OCI-LY1 (cell line): Measurements from ENCODE around the gene LIN54.
"Not testable (repeated sequence)": the region's sequence is repeated elsewhere in the genome, so short reads cannot be mapped to it uniquely, and the experiment has no call there.

Experiments used
- H2AFZ ChIP-seq: fragments of 200-600 bp; sonication (generic), shearing (Covaris generic); 2 replicates; pipeline ENCODE4 v1.6.0; 2014; ENCODE audit warnings: antibody characterized with exemption, mild to moderate bottlenecking, low read length
- H3F3A ChIP-seq: fragments of 200-600 bp; sonication (generic), shearing (Covaris generic); 2 replicates; pipeline ENCODE4 v1.6.0; 2014; ENCODE audit warnings: mild to moderate bottlenecking, antibody characterized with exemption, low read length, moderate library complexity; ENCODE audit not compliant: insufficient read depth
- H3K27ac ChIP-seq: fragments of 200-600 bp; sonication (generic); 2 replicates; pipeline ENCODE4 v1.5.1; 2014; ENCODE audit warnings: low read length, mixed run types, mild to moderate bottlenecking, low read depth; ENCODE audit not compliant: poor library complexity, severe bottlenecking
- H3K27me3 ChIP-seq: fragments of 200-600 bp; sonication (generic); 2 replicates; pipeline ENCODE4 v1.6.0; 2014; ENCODE audit warnings: antibody characterized with exemption, mild to moderate bottlenecking, low read length, moderate library complexity; ENCODE audit not compliant: insufficient read depth
- H3K36me3 ChIP-seq: fragments of 200-600 bp; sonication (generic); 2 replicates; pipeline ENCODE4 v1.6.1; 2014; ENCODE audit warnings: mild to moderate bottlenecking, antibody characterized with exemption, low read length, moderate library complexity, mixed read lengths; ENCODE audit not compliant: insufficient read depth
- H3K4me1 ChIP-seq: fragments of 200-600 bp; sonication (generic); 2 replicates; pipeline ENCODE4 v1.5.1; 2014; ENCODE audit warnings: mild to moderate bottlenecking, low read length, moderate library complexity; ENCODE audit not compliant: insufficient read depth, severe bottlenecking
- H3K4me2 ChIP-seq: fragments of 200-600 bp; sonication (generic), shearing (Covaris generic); 2 replicates; pipeline ENCODE4 v1.6.1; 2014; ENCODE audit warnings: low read length
- H3K4me3 ChIP-seq: fragments of 200-600 bp; sonication (generic); 2 replicates; pipeline ENCODE4 v1.5.1; 2014; ENCODE audit warnings: low read length, low read depth, mild to moderate bottlenecking, mixed read lengths; ENCODE audit not compliant: poor library complexity, severe bottlenecking
- H3K79me2 ChIP-seq: fragments of 200-600 bp; shearing (Covaris generic); 2 replicates; pipeline ENCODE4 v1.6.1; 2016; ENCODE audit warnings: mixed run types, low read length, mixed read lengths; ENCODE audit not compliant: insufficient read depth
- H3K9ac ChIP-seq: fragments of 200-600 bp; sonication (generic), shearing (Covaris generic); 2 replicates; pipeline ENCODE4 v1.6.1; 2014; ENCODE audit warnings: mild to moderate bottlenecking, low read length, mixed read lengths
- H3K9me2 ChIP-seq: fragments of 200-600 bp; sonication (generic), shearing (Covaris generic); 2 replicates; pipeline ENCODE4 v1.6.1; 2014; ENCODE audit warnings: low read depth, mild to moderate bottlenecking, low read length, mixed read lengths
- H3K9me3 ChIP-seq: fragments of 200-600 bp; shearing (Covaris generic); 2 replicates; pipeline ENCODE4 v1.6.1; 2014; ENCODE audit warnings: low read length, mixed read lengths
- H4K20me1 ChIP-seq: fragments of 200-600 bp; sonication (generic), shearing (Covaris generic); 2 replicates; pipeline ENCODE4 v1.6.0; 2016; ENCODE audit warnings: mild to moderate bottlenecking, low read length; ENCODE audit not compliant: insufficient read depth
- CTCF ChIP-seq: fragments of 200-600 bp; sonication (generic), shearing (Covaris generic); IDR thresholded peaks from 2 replicates; pipeline ENCODE4 v1.5.1; 2017; ENCODE audit warnings: mild to moderate bottlenecking, antibody characterized with exemption, low read length, moderate library complexity, mixed read lengths
- EZH2 ChIP-seq: fragments of 200-600 bp; sonication (generic), shearing (Covaris generic); IDR thresholded peaks from 2 replicates; pipeline ENCODE4 v1.8.0; 2017; ENCODE audit warnings: borderline replicate concordance, mixed run types, mild to moderate bottlenecking, antibody characterized with exemption, low read length, moderate library complexity, mixed read lengths

Gene LIN54

GRCh38 chr4:83046693-83047473, 36.3 kb upstream of the LIN54 start:
- Histone ChIP-seq H2AFZ (no peak overlapping the region), H3K9me2 (no peaks in the 10 kb centered on the region), H4K20me1 (no peaks in the 10 kb centered on the region), H3K27ac (no peak overlapping the region), H3K79me2 (peaks cover 14% of the 10 kb centered on the region), H3K4me1 (no peaks in the 10 kb centered on the region), H3K27me3 (no peaks in the 10 kb centered on the region), H3F3A (no peaks in the 10 kb centered on the region), H3K4me2 (no peak overlapping the region), H3K4me3 (no peak overlapping the region), H3K36me3 (peaks cover 27% of the 10 kb centered on the region), H3K9ac (no peak overlapping the region), H3K9me3 (no peaks in the 10 kb centered on the region)
- no peak for TF ChIP-seq EZH2
- no peak for TF ChIP-seq CTCF

- Histone ChIP-seq H3K36me3 (peaks cover 4% of the 10 kb centered on the region), H2AFZ (no peak overlapping the region), H3K4me3 (no peak overlapping the region), H3K79me2 (peaks cover 34% of the 10 kb centered on the region), H3K9ac (no peak overlapping the region), H4K20me1 (no peaks in the 10 kb centered on the region), H3K27ac (no peak overlapping the region), H3K4me2 (no peak overlapping the region), H3K4me1 (peaks cover 6% of the 10 kb centered on the region), H3K27me3 (no peaks in the 10 kb centered on the region), H3F3A (no peaks in the 10 kb centered on the region), H3K9me2 (no peaks in the 10 kb centered on the region), H3K9me3 (no peaks in the 10 kb centered on the region)
- TF ChIP-seq CTCF (no peak), EZH2 (no peak)
Measured at GRCh38 chr4:83043801-83044407, 33.3 kb upstream of the LIN54 start.

- H3K27ac ChIP-seq, H3K4me3 ChIP-seq, H3K9me3 ChIP-seq, H3K36me3 ChIP-seq, H2AFZ ChIP-seq, H3K9ac ChIP-seq, H4K20me1 ChIP-seq, H3K9me2 ChIP-seq, H3K4me1 ChIP-seq, H3K27me3 ChIP-seq, H3K4me2 ChIP-seq, H3F3A ChIP-seq: not testable (repeated sequence)
- peaks cover 40% of the 10 kb centered on the region for H3K79me2 ChIP-seq
Measured at GRCh38 chr4:83043157-83043556, 32.5 kb upstream of the LIN54 start.
